ENCODE data around the gene SCTR. TPM values are rescaled to one million over a fixed set of nuclear protein-coding genes. Genes with fewer than 3 reads are reported as not detected.

SCTR gene
- total and polyA plus RNA-seq, 2 of the 13 experiments (the other 11 are each of a cell fraction or from before 2014, with no cell fraction given): not detected

DNA sequence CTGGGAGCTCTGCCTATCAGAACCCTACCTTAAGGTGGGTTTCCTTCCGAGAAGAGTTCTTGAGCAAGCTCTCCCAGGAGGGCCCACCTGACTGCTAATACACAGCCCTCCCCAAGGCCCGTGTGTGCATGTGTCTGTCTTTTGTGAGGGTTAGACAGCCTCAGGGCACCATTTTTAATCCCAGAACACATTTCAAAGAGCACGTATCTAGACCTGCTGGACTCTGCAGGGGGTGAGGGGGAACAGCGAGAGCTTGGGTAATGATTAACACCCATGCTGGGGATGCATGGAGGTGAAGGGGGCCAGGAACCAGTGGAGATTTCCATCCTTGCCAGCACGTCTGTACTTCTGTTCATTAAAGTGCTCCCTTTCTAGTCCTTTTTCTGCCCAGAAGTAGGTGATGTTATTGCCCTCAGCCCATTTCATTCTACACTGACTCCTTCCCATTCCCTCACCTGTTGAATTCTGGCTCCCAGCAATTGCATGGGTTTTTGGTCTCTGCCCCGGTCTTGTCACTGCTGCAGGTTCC, 86.1 kb downstream of the SCTR start (continued):
- TF ChIP-seq, protein P1, sequence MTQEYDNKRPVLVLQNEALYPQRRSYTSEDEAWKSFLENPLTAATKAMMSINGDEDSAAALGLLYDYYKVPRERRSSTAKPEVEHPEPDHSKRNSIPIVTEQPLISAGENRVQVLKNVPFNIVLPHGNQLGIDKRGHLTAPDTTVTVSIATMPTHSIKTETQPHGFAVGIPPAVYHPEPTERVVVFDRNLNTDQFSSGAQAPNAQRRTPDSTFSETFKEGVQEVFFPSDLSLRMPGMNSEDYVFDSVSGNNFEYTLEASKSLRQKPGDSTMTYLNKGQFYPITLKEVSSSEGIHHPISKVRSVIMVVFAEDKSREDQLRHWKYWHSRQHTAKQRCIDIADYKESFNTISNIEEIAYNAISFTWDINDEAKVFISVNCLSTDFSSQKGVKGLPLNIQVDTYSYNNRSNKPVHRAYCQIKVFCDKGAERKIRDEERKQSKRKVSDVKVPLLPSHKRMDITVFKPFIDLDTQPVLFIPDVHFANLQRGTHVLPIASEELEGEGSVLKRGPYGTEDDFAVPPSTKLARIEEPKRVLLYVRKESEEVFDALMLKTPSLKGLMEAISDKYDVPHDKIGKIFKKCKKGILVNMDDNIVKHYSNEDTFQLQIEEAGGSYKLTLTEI (CRISPR knock-in tag; conservative IDR thresholded peaks at IDR 0.05): no peak
- TF ChIP-seq HDAC2 (CRISPR knock-in tag; IDR thresholded peaks at IDR 0.05): peak; percentile 79
- no peak for TF ChIP-seq TGIF2 (CRISPR knock-in tag; IDR thresholded peaks at IDR 0.05)
- no peak for TF ChIP-seq MAFG (CRISPR knock-in tag; IDR thresholded peaks at IDR 0.05)
- TF ChIP-seq WIZ (CRISPR knock-in tag; IDR thresholded peaks at IDR 0.05): no peak
- TF ChIP-seq ELF4 (CRISPR knock-in tag; IDR thresholded peaks at IDR 0.05; ENCODE audit: borderline replicate concordance): no peak
- peak; percentile 52; the same call in 1 of the 2 replicates for TF ChIP-seq GATAD1 (CRISPR knock-in tag; IDR thresholded peaks at IDR 0.05)
- TF ChIP-seq ARNT (IDR thresholded peaks at IDR 0.05): no peak
- no peak for TF ChIP-seq RBAK (CRISPR knock-in tag; IDR thresholded peaks at IDR 0.05)
- TF ChIP-seq, protein P2, sequence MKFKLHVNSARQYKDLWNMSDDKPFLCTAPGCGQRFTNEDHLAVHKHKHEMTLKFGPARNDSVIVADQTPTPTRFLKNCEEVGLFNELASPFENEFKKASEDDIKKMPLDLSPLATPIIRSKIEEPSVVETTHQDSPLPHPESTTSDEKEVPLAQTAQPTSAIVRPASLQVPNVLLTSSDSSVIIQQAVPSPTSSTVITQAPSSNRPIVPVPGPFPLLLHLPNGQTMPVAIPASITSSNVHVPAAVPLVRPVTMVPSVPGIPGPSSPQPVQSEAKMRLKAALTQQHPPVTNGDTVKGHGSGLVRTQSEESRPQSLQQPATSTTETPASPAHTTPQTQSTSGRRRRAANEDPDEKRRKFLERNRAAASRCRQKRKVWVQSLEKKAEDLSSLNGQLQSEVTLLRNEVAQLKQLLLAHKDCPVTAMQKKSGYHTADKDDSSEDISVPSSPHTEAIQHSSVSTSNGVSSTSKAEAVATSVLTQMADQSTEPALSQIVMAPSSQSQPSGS (CRISPR knock-in tag; IDR thresholded peaks at IDR 0.05): peak; percentile 78
- TF ChIP-seq, protein P3, sequence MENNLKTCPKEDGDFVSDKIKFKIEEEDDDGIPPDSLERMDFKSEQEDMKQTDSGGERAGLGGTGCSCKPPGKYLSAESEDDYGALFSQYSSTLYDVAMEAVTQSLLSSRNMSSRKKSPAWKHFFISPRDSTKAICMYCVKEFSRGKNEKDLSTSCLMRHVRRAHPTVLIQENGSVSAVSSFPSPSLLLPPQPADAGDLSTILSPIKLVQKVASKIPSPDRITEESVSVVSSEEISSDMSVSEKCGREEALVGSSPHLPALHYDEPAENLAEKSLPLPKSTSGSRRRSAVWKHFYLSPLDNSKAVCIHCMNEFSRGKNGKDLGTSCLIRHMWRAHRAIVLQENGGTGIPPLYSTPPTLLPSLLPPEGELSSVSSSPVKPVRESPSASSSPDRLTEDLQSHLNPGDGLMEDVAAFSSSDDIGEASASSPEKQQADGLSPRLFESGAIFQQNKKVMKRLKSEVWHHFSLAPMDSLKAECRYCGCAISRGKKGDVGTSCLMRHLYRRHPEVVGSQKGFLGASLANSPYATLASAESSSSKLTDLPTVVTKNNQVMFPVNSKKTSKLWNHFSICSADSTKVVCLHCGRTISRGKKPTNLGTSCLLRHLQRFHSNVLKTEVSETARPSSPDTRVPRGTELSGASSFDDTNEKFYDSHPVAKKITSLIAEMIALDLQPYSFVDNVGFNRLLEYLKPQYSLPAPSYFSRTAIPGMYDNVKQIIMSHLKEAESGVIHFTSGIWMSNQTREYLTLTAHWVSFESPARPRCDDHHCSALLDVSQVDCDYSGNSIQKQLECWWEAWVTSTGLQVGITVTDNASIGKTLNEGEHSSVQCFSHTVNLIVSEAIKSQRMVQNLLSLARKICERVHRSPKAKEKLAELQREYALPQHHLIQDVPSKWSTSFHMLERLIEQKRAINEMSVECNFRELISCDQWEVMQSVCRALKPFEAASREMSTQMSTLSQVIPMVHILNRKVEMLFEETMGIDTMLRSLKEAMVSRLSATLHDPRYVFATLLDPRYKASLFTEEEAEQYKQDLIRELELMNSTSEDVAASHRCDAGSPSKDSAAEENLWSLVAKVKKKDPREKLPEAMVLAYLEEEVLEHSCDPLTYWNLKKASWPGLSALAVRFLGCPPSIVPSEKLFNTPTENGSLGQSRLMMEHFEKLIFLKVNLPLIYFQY (CRISPR knock-in tag; IDR thresholded peaks at IDR 0.05; ENCODE audit: borderline replicate concordance): peak; percentile 62; the same call in 1 of the 2 replicates
- TF ChIP-seq, protein P4, sequence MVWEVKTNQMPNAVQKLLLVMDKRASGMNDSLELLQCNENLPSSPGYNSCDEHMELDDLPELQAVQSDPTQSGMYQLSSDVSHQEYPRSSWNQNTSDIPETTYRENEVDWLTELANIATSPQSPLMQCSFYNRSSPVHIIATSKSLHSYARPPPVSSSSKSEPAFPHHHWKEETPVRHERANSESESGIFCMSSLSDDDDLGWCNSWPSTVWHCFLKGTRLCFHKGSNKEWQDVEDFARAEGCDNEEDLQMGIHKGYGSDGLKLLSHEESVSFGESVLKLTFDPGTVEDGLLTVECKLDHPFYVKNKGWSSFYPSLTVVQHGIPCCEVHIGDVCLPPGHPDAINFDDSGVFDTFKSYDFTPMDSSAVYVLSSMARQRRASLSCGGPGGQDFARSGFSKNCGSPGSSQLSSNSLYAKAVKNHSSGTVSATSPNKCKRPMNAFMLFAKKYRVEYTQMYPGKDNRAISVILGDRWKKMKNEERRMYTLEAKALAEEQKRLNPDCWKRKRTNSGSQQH (CRISPR knock-in tag; IDR thresholded peaks at IDR 0.05; ENCODE audit: low read depth): no peak
- TF ChIP-seq ZNF547 (CRISPR knock-in tag; IDR thresholded peaks at IDR 0.05): peak; percentile 73; the same call in 1 of the 2 replicates
- peak; percentile 62; the same call in 1 of the 2 replicates for TF ChIP-seq DPF2 (CRISPR knock-in tag; IDR thresholded peaks at IDR 0.05; ENCODE audit: borderline replicate concordance, low read depth)
- TF ChIP-seq, protein P5, sequence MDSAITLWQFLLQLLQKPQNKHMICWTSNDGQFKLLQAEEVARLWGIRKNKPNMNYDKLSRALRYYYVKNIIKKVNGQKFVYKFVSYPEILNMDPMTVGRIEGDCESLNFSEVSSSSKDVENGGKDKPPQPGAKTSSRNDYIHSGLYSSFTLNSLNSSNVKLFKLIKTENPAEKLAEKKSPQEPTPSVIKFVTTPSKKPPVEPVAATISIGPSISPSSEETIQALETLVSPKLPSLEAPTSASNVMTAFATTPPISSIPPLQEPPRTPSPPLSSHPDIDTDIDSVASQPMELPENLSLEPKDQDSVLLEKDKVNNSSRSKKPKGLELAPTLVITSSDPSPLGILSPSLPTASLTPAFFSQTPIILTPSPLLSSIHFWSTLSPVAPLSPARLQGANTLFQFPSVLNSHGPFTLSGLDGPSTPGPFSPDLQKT (CRISPR knock-in tag; IDR thresholded peaks at IDR 0.05; ENCODE audit: borderline replicate concordance): no peak
- 0 out of 2 replicates have a peak, but pooled peaks have one; percentile 29 for TF ChIP-seq ZNF30 (CRISPR knock-in tag; IDR thresholded peaks at IDR 0.05)
- TF ChIP-seq ZNF629 (CRISPR knock-in tag; conservative IDR thresholded peaks at IDR 0.05): 0 out of 2 replicates have a peak, but pooled peaks have one; percentile 20
- TF ChIP-seq, protein P6, sequence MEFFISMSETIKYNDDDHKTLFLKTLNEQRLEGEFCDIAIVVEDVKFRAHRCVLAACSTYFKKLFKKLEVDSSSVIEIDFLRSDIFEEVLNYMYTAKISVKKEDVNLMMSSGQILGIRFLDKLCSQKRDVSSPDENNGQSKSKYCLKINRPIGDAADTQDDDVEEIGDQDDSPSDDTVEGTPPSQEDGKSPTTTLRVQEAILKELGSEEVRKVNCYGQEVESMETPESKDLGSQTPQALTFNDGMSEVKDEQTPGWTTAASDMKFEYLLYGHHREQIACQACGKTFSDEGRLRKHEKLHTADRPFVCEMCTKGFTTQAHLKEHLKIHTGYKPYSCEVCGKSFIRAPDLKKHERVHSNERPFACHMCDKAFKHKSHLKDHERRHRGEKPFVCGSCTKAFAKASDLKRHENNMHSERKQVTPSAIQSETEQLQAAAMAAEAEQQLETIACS (CRISPR knock-in tag; IDR thresholded peaks at IDR 0.05): no peak
- 0 out of 2 replicates have a peak, but pooled peaks have one; percentile 43 for TF ChIP-seq PHF8 (CRISPR knock-in tag; IDR thresholded peaks at IDR 0.05)
- peak; percentile 80; the same call in 1 of the 2 replicates for TF ChIP-seq ZNF264 (CRISPR knock-in tag; IDR thresholded peaks at IDR 0.05)
